Testis (tissue), 3 donors: ENCODE results near the gene CRHR2. TPM values are rescaled to one million over a fixed set of nuclear protein-coding genes. Genes with fewer than 3 reads are reported as not detected.

ENCODE experiments used
- DNase-seq: peaks from one replicate; pipeline ENCODE4 v3.0.0-alpha.2; 2019
- H3K27ac ChIP-seq, 2 donors: fragments of 200-600 bp; sonication (generic); one replicate each; pipeline ENCODE4 v1.5.1; 2019
- H3K27me3 ChIP-seq: fragments of 200-600 bp; sonication (generic); one replicate; pipeline ENCODE4 v1.5.1; 2019
- H3K36me3 ChIP-seq: fragments of 200-600 bp; sonication (generic); one replicate; pipeline ENCODE4 v1.5.1; 2017; ENCODE audit warnings: low read depth; ENCODE audit errors: missing control alignments
- H3K4me1 ChIP-seq: fragments of 200-600 bp; sonication (generic); one replicate; pipeline ENCODE4 v1.5.1; 2019
- H3K4me3 ChIP-seq, 2 donors: fragments of 200-600 bp; sonication (generic); one replicate each; pipeline ENCODE4 v1.5.1; 2017 to 2019
- H3K9me3 ChIP-seq: fragments of 200-600 bp; sonication (generic); one replicate; pipeline ENCODE4 v1.5.1; 2017
- POLR2A ChIP-seq: fragments of 450-650 bp; IDR thresholded peaks from one replicate; pipeline ENCODE4 v1.6.1; 2017; ENCODE audit warnings: antibody characterized with exemption, mild to moderate bottlenecking, moderate library complexity
- WGBS, 2 donors: methylation state at CpG; one replicate each; pipeline ENCODE4 v1.1.5; 2018; 5-methylcytosine and 5-hydroxymethylcytosine counted together
- intact Hi-C: fragments of 100-400 bp; cut with DNase I; formaldehyde crosslinking; loops from one replicate; pipeline ENCODE4 v1.15.1; 2023; ENCODE audit warnings: low total_unique reads
- polyA plus RNA-seq: library from polyadenylated mRNA; stranded (reverse); fragments of 350-450 nt; fragmentation: Illumina TruSeq; extraction: RNeasy Lipid Tissue Mini Kit (QIAGEN cat#74804); gene quantifications from one replicate; pipeline ENCODE4 v1.2.3, GENCODE V29; 2014; ENCODE audit warnings: low read depth, low replicate concordance; ENCODE audit not compliant: insufficient read depth
- total RNA-seq, 2 donors: library from RNA; depleted of rRNA; stranded (reverse); fragments of >200 nt; gene quantifications; one replicate each; pipeline ENCODE4 v1.2.3, GENCODE V29; 2016
- TF ChIP-seq, protein P1 (sequence below), 3 experiments: fragments of 450-650 bp in 2 of 3; fragments of 200-600 bp in 1 of 3; sonication (generic) in 1 of 3; IDR thresholded peaks; one replicate each; pipeline ENCODE4 v1.5.1; 2016 to 2019; ENCODE audit warnings: antibody characterized with exemption in 3 of 3, mild to moderate bottlenecking in 2 of 3, moderate library complexity in 1 of 3

Gene CRHR2
- total and polyA plus RNA-seq, 3 donors from 2014 or later, result 0.50 to 1.3 (median 1.2) TPM

DNA sequence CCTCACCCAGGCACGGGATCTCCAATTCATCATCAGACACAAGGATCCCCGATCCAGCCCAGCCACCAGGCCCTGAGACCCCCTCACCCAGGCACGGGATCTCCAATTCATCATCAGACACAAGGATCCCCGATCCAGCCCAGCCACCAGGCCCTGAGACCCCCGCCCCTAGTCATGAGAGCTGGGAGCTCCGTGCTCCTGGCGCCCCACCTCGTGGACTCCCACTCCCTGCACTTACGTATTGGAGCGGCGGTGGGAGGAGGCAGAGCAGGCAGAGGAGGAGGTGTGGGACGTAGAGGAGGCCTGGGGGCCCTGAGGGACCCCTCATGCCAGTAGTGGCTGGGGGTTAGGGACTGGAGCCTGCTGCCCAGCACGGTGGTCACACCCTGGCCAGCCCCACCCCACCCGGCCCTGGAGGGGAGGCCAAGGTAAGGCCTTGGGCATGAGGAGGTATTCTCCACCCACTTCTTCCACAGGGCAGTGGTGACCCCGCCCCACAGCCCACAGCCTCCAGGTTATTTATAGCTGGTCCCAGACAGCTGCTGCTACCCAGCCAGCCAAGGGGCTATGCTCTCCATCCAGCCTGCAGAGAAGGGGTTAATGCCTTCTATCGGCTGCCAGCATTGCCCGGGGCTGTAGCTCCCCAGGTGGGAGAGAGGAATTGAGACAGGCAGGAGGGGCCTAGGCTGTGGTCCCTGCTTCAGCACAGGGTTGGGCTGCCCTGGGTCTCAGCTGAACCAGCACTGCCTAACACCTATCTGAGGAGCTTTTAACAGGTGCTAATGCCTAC lies 17.6 kb upstream of the CRHR2 start:
- Histone ChIP-seq H3K4me1 (no peaks in the 10 kb centered on the region), H3K27ac (no peak overlapping the region), H3K9me3 (no peaks in the 10 kb centered on the region), H3K36me3 (no peaks in the 10 kb centered on the region), H3K4me3 (no peak overlapping the region), H3K27me3 (no peaks in the 10 kb centered on the region)
- WGBS, 2 donors, result 46 to 62% methylated on average over 13 to 17 of the region's 17 CpGs
- intact Hi-C loops, result no loop called here
- no peak for DNase-seq
- TF ChIP-seq, protein P1, sequence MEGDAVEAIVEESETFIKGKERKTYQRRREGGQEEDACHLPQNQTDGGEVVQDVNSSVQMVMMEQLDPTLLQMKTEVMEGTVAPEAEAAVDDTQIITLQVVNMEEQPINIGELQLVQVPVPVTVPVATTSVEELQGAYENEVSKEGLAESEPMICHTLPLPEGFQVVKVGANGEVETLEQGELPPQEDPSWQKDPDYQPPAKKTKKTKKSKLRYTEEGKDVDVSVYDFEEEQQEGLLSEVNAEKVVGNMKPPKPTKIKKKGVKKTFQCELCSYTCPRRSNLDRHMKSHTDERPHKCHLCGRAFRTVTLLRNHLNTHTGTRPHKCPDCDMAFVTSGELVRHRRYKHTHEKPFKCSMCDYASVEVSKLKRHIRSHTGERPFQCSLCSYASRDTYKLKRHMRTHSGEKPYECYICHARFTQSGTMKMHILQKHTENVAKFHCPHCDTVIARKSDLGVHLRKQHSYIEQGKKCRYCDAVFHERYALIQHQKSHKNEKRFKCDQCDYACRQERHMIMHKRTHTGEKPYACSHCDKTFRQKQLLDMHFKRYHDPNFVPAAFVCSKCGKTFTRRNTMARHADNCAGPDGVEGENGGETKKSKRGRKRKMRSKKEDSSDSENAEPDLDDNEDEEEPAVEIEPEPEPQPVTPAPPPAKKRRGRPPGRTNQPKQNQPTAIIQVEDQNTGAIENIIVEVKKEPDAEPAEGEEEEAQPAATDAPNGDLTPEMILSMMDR (IDR thresholded peaks at IDR 0.05), result no peak
- TF ChIP-seq POLR2A, result no peak

DNA sequence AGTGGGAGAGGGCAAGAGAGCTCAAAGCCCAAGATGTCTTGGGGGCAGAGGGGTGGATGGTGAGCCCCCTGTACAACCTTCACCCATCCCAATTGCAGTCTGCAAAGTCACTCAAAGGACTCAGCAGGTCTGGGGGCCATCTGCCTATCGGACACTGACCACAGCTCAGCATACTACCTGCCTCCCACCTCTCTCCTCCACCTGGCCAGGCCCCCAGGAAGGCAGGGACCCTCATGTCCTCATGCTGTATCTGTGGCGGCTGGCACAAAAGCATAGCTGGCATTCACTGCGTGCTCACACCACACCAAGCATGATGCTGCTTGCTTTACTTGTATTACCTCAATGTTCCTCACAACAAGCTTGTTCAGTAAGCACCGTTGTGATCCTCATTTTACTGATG lies 16.2 kb upstream of the CRHR2 start:
- Histone ChIP-seq H3K36me3 (no peaks in the 10 kb centered on the region), H3K9me3 (no peaks in the 10 kb centered on the region), H3K27ac (no peak overlapping the region), H3K4me1 (peaks cover 6% of the 10 kb centered on the region), H3K27me3 (no peaks in the 10 kb centered on the region), H3K4me3 (no peak overlapping the region)
- WGBS, 2 donors, result 88 to 93% methylated on average over 4 of the region's 4 CpGs
- TF ChIP-seq POLR2A, result no peak
- TF ChIP-seq, protein P1 (IDR thresholded peaks at IDR 0.05), result no peak
- intact Hi-C loops, result no loop called here
- DNase-seq, result no peak

DNA sequence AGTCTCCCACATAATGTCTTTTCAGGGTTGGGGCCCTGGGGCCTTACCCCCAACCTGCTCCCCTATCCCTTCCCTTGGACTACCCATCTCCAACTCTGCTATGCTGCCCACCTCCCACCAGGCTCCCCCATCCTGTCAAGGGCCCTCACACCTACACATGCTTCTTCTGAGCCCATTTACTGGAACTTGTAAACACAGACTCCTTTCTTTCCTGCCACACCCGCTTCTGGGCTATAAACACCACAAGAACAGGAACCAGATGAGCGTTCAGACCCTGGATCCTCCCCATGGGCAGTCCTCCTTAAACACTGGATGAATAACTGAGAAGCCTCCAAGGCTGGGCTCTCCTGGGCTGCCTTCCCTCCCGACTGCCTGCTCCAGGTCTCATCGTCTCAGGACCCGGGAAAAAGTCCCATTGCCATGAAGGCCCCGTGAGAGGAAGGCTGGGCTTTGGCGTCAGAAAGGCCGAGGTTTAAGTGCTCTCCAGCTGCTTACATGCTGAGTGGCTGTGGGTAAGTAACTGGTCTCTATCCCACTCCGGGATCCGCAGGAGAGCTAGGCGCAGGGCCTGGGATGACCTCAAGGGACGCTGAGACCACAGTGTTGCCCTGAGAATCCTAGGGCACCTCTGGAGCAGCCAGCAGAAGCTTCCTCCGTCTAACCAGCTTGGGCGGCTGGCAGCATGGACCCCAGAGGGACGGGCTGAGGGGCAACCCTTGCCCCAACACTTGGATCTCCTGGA lies 15.6 kb upstream of the CRHR2 start:
- Histone ChIP-seq H3K27me3 (no peaks in the 10 kb centered on the region), H3K36me3 (no peaks in the 10 kb centered on the region), H3K4me1 (peaks cover 6% of the 10 kb centered on the region), H3K4me3 (no peak overlapping the region), H3K27ac (no peak overlapping the region), H3K9me3 (no peaks in the 10 kb centered on the region)
- intact Hi-C loops, result no loop called here
- no peak for TF ChIP-seq POLR2A
- TF ChIP-seq, protein P1 (IDR thresholded peaks at IDR 0.05), result no peak
- 84 to 87% methylated on average over 13 to 15 of the region's 15 CpGs for WGBS, 2 donors
- no peak for DNase-seq

DNA sequence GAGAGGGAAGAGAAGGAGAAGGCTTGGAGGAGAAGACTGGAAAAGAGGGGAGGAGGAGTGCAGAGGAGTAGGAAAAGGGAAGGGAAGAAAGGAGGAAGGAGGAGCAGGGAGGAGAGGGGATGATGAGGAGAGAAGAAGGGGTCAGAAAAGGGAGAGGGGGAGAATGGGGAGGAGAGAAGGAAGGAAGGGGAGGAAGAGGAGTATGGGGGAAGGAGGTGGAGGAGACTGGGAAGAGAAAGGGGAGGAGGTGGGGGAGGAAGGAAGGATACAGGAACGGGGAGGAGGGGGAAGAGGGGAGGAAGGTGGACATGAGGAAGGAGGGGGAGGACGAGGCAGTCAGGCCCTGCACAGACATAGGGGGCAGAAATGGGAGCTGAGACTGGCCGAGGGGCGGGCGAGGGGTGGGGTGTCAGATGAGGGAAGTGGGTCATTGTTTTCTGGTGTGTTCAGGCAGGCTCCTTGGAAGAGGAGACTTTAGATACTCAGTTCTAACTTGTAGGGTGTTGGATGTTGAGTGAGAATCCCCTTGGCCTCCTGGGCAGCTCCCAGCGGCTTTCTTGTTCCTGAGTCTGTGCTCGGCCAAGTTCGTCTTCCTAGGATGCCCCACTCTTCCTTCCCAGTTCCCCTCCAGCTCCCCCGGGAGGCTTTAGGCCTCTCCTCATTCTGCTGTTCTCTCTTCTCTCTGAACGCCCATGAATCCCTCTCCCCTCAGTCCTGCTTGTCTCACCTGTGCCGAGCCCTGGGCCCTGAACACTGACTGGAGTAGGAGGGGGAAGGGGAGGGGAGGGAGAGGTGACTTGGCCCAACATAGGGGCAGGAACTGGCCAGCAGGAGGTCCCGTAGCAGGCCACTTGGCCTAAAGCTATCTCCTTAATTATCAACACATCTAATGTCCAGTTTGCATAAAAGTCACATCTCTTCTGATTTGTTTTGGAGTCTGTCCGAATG lies 12.8 kb upstream of the CRHR2 start:
- Histone ChIP-seq H3K27ac (no peak overlapping the region), H3K9me3 (no peaks in the 10 kb centered on the region)
- intact Hi-C loops, result no loop called here

More for the DNA sequence above, 12.8 kb upstream of the CRHR2 start:
- H3K4me1 ChIP-seq, result peaks cover 6% of the 10 kb centered on the region
- no peak overlapping the region for H3K4me3 ChIP-seq
- H3K36me3 ChIP-seq, result no peaks in the 10 kb centered on the region
- no peak for TF ChIP-seq POLR2A
- TF ChIP-seq, protein P1 (IDR thresholded peaks at IDR 0.05), result no peak
- 84% methylated on average over 13 of the region's 13 CpGs for WGBS, 2 donors
- no peak for DNase-seq
- H3K27me3 ChIP-seq, result no peaks in the 10 kb centered on the region
